ENCODE measurements around the gene CHST3. TPM values are rescaled to one million over a fixed set of nuclear protein-coding genes. Genes with fewer than 3 reads are reported as not detected.

The CHST3 gene
- total and polyA plus RNA-seq, 4 experiments from 2014 or later = not detected

DNA sequence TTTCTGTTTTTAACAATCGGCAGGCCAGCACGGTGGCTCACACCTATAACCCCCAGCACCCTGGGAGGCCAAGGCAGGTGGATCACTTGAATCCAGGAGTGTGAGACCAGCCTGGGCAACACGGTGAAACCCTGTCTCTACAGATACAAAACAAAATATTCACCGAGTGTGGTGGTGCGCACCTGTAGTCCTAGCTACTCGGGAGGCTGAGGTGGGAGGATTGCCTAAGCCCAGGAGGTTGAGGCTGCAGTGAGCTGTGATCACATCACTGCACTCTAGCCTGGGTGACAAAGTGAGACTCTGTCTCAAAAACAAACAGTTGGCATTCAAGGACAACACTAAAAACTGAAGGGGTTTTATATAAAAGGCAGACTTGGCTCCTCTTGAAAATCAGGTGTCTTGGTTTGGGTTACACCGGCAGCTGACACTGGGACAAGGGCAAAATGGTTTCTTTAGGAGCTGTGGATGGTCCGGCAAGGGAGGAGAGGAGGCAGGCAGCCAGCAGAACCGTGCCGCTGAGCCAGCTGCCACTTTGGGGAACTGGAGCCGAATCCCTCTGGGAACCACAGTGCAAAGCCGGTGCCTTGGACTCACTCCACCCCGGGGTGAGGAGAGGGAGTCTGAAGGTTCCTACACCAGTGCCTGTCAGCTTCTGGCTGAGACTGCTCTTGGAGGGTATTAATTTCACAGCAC is 52.6 kb downstream of the CHST3 start:
- POLR2A ChIA-PET (ENCODE audit: partially characterized antibody) = no interaction called here

DNA sequence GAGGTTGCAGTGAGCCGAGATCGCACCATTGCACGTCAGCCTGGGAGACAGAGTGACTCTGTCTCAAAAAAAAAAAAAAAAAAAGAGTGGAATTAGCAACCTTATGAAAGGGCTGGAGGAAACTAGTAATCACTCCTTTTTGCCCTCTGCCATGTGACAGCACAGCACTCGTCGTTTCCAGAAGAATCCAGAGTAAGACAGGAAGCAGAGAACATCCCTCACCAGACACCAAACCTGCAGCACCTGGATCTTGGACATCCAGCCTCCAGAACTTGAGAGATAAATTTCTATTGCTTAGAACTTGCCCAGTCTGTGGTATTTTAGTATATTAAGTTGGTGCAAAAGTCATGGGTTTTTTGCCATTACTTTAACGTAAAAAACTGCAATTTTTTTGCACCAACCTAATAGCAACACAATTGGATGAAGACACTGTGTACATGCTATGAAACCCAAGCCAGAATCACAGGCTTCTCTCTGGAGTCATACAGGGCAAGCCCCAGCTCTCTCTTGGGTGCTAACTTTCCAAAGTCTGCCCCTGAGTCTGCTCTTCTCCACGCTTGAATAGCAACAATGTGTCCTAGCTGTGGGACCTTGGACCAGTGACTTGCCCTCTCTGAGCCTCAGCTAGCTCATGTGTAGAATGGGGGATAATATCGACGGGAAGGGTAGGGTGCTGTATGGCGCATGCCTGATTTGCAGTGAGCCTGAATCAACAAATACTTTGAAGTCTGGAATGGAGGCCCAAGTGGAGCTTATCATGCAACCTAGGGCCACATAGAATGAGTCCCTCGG is 55.1 kb downstream of the CHST3 start:
- POLR2A ChIA-PET (ENCODE audit: partially characterized antibody) = no interaction called here

More for the DNA sequence above, 52.6 kb downstream of the CHST3 start:
- Histone ChIP-seq H3K27ac (ENCODE audit: low read depth, low read length) (no peak overlapping the region), H3K4me1 (ENCODE audit: insufficient read depth, low read length) (no peaks in the 10 kb centered on the region), H3K36me3 (ENCODE audit: insufficient read depth, low read length) (no peaks in the 10 kb centered on the region), H3K27me3 (ENCODE audit: insufficient read depth, low read length) (no peaks in the 10 kb centered on the region), H3K4me3 (ENCODE audit: low read length in 2 of 2) (no peak overlapping the region), H3K9me3 (ENCODE audit: control insufficient read depth in 1 of 2, low read length in 2 of 2) (no peaks in the 10 kb centered on the region)
- DNase-seq = no peak
- Mint-ChIP-seq H3K27me3 (peaks cover 0 to 11% of the 10 kb centered on the region in 2 donors), H3K27ac (no peak overlapping the region), H3K36me3 (no peaks in the 10 kb centered on the region), H3K9me3 (no peaks in the 10 kb centered on the region), H3K4me3 (no peak overlapping the region), H3K4me1 (peaks cover 0 to 5% (median 2%) of the 10 kb centered on the region in 4 donors)
- intact Hi-C loops (cut with micrococcal nuclease) = no loop called here
- CTCF ChIA-PET (ENCODE audit: partially characterized antibody) = no interaction called here

DNA sequence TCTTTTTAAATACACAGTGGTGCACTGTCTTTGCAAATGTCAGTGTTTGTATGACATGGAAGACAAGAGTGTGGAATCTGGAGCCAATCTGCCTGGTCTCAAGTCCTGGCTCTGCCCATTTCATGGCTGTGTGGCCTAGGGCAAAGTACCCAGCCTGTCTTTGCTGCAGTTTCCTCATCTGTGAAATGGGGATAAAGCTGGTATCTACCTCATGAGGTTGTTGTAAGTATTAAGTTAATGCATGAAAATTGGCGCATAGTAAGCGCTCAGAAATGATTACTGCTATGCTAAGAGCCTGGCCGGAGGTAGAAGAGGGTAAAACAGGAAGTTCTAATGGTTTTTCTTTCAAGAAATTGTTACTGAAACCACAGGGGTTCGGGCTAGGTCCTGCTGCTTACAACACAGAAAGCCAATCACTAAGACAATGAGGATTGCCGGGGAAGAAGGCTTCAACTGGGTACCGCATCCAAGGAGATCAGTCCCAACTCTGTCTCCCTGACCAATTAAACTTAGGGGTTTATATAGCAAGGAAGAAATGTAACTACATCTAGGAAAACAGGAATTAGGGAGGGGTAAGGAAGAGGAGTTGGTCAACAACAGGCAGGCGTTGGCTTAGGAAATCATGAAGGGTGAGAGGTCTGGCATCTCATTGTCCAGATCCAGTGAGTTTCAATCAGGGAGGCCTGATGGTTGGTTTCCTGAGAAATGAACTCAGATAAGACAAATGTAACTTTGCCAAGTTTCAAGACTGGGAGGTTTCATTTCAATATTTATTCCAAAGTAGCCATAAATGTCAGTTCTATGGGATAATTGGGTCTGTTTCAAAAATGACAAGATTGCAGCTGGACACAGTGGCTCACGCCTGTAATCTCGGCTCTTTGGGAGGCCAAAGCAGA is 57.0 kb downstream of the CHST3 start:
- H3K27ac Mint-ChIP-seq = no peak overlapping the region
- H3K36me3 Mint-ChIP-seq = no peaks in the 10 kb centered on the region

More for the DNA sequence above, 55.1 kb downstream of the CHST3 start:
- H3K36me3 Mint-ChIP-seq = no peaks in the 10 kb centered on the region
- no peaks in the 10 kb centered on the region for H3K27me3 ChIP-seq (ENCODE audit: insufficient read depth, low read length)
- intact Hi-C loops (cut with micrococcal nuclease) = no loop called here
- no peak overlapping the region for H3K4me3 ChIP-seq (ENCODE audit: low read length in 2 of 2)
- H3K9me3 Mint-ChIP-seq = no peaks in the 10 kb centered on the region
- H3K36me3 ChIP-seq (ENCODE audit: insufficient read depth, low read length) = no peaks in the 10 kb centered on the region
- no peak overlapping the region for H3K4me3 Mint-ChIP-seq
- DNase-seq = no peak
- H3K27ac Mint-ChIP-seq = no peak overlapping the region
- H3K9me3 ChIP-seq (ENCODE audit: control insufficient read depth in 1 of 2, low read length in 2 of 2) = no peaks in the 10 kb centered on the region
- peaks cover 0 to 5% (median 2%) of the 10 kb centered on the region in 4 donors for H3K4me1 Mint-ChIP-seq
- no peak overlapping the region for H3K27ac ChIP-seq (ENCODE audit: low read depth, low read length)
- no peaks in the 10 kb centered on the region for H3K4me1 ChIP-seq (ENCODE audit: insufficient read depth, low read length)
- H3K27me3 Mint-ChIP-seq = peaks cover 1 to 11% of the 10 kb centered on the region in 2 donors
- CTCF ChIA-PET (ENCODE audit: partially characterized antibody) = no interaction called here

DNA sequence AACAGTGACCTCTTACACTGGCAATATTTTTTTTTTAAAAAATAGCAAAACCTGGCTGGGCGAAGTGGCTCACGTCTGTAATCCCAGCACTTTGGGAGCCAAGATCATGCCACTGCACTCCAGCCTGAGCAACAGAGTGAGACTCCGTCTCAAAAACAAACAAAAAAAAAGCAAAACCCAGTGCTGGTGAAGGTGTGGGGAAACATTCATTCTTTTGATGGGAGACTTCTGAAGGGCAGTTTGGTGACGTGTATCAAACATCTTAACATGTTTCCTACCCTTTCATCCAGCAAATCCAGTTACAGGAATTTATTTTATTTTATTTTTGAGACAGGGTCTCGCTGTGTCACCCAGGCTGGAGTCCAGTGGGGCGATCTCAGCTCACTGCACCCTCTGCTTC is 58.0 kb downstream of the CHST3 start:
- no peak for DNase-seq
- Mint-ChIP-seq H3K36me3 (no peaks in the 10 kb centered on the region), H3K27me3 (peaks cover 4 to 11% of the 10 kb centered on the region in 2 donors), H3K4me3 (no peak overlapping the region), H3K4me1 (peaks cover 0 to 5% (median 2%) of the 10 kb centered on the region in 4 donors), H3K27ac (no peak overlapping the region), H3K9me3 (no peaks in the 10 kb centered on the region)
- ChIA-PET POLR2A (ENCODE audit: partially characterized antibody) (interaction anchor here (0.6 kb wide), 1 partner anchor 9 kb away, joined by 3 read pairs; no protein-coding TSS in a partner anchor), CTCF (ENCODE audit: partially characterized antibody) (no interaction called here)
- Histone ChIP-seq H3K36me3 (ENCODE audit: insufficient read depth, low read length) (no peaks in the 10 kb centered on the region), H3K27me3 (ENCODE audit: insufficient read depth, low read length) (no peaks in the 10 kb centered on the region), H3K4me3 (ENCODE audit: low read length in 2 of 2) (no peak overlapping the region), H3K27ac (ENCODE audit: low read depth, low read length) (no peak overlapping the region), H3K9me3 (ENCODE audit: control insufficient read depth in 1 of 2, low read length in 2 of 2) (no peaks in the 10 kb centered on the region), H3K4me1 (ENCODE audit: insufficient read depth, low read length) (no peaks in the 10 kb centered on the region)
- intact Hi-C loops (cut with micrococcal nuclease) = no loop called here

More for the DNA sequence above, 57.0 kb downstream of the CHST3 start:
- CTCF ChIA-PET (ENCODE audit: partially characterized antibody) = interaction anchor here (0.6 kb wide), 1 partner anchor 123 kb away, joined by 3 read pairs; no protein-coding TSS in a partner anchor
- H3K27me3 ChIP-seq (ENCODE audit: insufficient read depth, low read length) = no peaks in the 10 kb centered on the region
- DNase-seq = no peak
- POLR2A ChIA-PET (ENCODE audit: partially characterized antibody) = no interaction called here
- peaks cover 4 to 11% of the 10 kb centered on the region in 2 donors for H3K27me3 Mint-ChIP-seq
- H3K4me1 Mint-ChIP-seq = peaks cover 0 to 5% (median 2%) of the 10 kb centered on the region in 4 donors
- intact Hi-C loops (cut with micrococcal nuclease) = no loop called here
- no peaks in the 10 kb centered on the region for H3K9me3 ChIP-seq (ENCODE audit: control insufficient read depth in 1 of 2, low read length in 2 of 2)
- H3K4me3 ChIP-seq (ENCODE audit: low read length in 2 of 2) = no peak overlapping the region
- H3K4me3 Mint-ChIP-seq = no peak overlapping the region
- no peaks in the 10 kb centered on the region for H3K36me3 ChIP-seq (ENCODE audit: insufficient read depth, low read length)
- H3K27ac ChIP-seq (ENCODE audit: low read depth, low read length) = no peak overlapping the region
- H3K9me3 Mint-ChIP-seq = no peaks in the 10 kb centered on the region
- H3K4me1 ChIP-seq (ENCODE audit: insufficient read depth, low read length) = no peaks in the 10 kb centered on the region

DNA sequence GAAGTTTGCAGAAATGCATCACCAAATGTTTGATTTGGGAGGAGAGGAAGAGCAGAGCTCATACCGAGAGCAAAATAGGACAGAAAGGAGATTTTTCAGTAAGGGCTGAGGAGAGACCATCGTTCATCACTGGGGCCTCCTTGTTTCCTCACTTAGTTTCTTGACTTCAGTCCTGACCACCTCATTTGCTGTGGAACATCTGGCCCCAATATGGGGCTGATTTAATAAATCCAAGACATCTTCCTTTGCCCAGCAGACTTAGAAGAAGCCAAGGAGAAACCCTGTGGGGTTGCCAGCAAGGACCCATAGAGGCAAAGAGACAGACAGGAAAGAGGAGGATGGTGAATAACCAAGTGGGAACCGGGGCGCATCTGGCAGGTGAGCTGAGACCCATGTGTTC is 60.4 kb downstream of the CHST3 start:
- H3K27me3 ChIP-seq (ENCODE audit: insufficient read depth, low read length) = no peaks in the 10 kb centered on the region
- no peaks in the 10 kb centered on the region for H3K4me1 ChIP-seq (ENCODE audit: insufficient read depth, low read length)
- peaks cover 0 to 5% (median 2%) of the 10 kb centered on the region in 4 donors for H3K4me1 Mint-ChIP-seq
- H3K9me3 ChIP-seq (ENCODE audit: control insufficient read depth in 1 of 2, low read length in 2 of 2) = no peaks in the 10 kb centered on the region
- no peak for DNase-seq
- no peak overlapping the region for H3K4me3 Mint-ChIP-seq
- H3K27me3 Mint-ChIP-seq = peaks cover 6 to 11% of the 10 kb centered on the region in 2 donors
- intact Hi-C loops (cut with micrococcal nuclease) = no loop called here
- no peaks in the 10 kb centered on the region for H3K36me3 ChIP-seq (ENCODE audit: insufficient read depth, low read length)
- ChIA-PET CTCF (ENCODE audit: partially characterized antibody) (no interaction called here), POLR2A (ENCODE audit: partially characterized antibody) (no interaction called here)
- H3K4me3 ChIP-seq (ENCODE audit: low read length in 2 of 2) = no peak overlapping the region
- H3K9me3 Mint-ChIP-seq = no peaks in the 10 kb centered on the region
- no peaks in the 10 kb centered on the region for H3K36me3 Mint-ChIP-seq
- no peak overlapping the region for H3K27ac Mint-ChIP-seq
- no peak overlapping the region for H3K27ac ChIP-seq (ENCODE audit: low read depth, low read length)

DNA sequence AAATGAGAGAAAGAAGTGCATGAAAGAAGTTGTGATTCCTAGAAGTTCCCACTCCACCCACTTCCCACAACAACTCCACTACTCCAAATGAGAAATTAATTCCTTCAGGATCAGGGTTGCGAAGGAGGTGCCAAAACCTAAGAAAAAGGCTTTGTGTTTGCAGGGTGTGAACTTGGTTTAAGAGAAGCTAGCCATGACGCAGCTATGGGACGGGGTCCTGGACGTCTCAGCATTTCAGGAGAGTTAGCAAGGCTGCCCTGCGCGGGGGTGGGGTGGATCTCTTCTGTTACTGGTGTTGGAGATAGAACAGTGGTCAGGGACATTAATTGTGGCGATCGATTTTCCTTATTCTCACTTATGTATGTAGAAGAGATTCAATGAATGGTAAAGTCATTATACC is 61.2 kb downstream of the CHST3 start:
- H3K4me1 ChIP-seq (ENCODE audit: insufficient read depth, low read length) = no peaks in the 10 kb centered on the region
- ChIA-PET POLR2A (ENCODE audit: partially characterized antibody) (no interaction called here), CTCF (ENCODE audit: partially characterized antibody) (no interaction called here)
- intact Hi-C loops (cut with micrococcal nuclease) = no loop called here
- peaks cover 6 to 12% of the 10 kb centered on the region in 2 donors for H3K27me3 Mint-ChIP-seq
- H3K4me3 ChIP-seq (ENCODE audit: low read length in 2 of 2) = no peak overlapping the region
- no peak for DNase-seq
- H3K27me3 ChIP-seq (ENCODE audit: insufficient read depth, low read length) = no peaks in the 10 kb centered on the region
- H3K36me3 ChIP-seq (ENCODE audit: insufficient read depth, low read length) = no peaks in the 10 kb centered on the region
- H3K4me1 Mint-ChIP-seq = peaks cover 0 to 5% (median 3%) of the 10 kb centered on the region in 4 donors
- H3K9me3 ChIP-seq (ENCODE audit: control insufficient read depth in 1 of 2, low read length in 2 of 2) = no peaks in the 10 kb centered on the region
- no peaks in the 10 kb centered on the region for H3K36me3 Mint-ChIP-seq
- H3K27ac Mint-ChIP-seq = no peak overlapping the region
- H3K4me3 Mint-ChIP-seq = no peak overlapping the region
- H3K27ac ChIP-seq (ENCODE audit: low read depth, low read length) = no peak overlapping the region
- no peaks in the 10 kb centered on the region for H3K9me3 Mint-ChIP-seq

DNA sequence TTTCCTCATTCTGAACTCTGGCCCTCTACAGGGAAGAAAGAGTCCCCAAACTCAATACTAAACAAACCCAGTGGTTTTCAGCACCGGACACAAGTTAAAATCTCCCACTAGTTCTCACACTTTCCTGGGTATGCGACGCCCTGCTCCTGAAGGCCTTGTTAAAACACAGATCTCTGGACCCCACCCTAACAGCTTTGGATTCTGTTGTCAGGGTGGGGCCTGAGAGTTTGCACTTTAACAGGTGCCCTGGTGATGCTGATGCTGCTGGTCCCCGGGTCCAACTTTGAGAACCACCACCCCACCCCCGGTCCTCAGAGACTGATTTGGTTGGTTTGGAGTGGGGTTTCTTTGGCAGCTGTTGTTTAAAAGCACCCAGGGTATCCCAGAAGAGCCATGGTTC is 61.6 kb downstream of the CHST3 start:
- H3K9me3 Mint-ChIP-seq = no peaks in the 10 kb centered on the region
- intact Hi-C loops (cut with micrococcal nuclease) = no loop called here
- POLR2A ChIA-PET (ENCODE audit: partially characterized antibody) = no interaction called here
- DNase-seq = no peak
- no peak overlapping the region for H3K27ac Mint-ChIP-seq
- Histone ChIP-seq H3K27ac (ENCODE audit: low read depth, low read length) (no peak overlapping the region), H3K4me1 (ENCODE audit: insufficient read depth, low read length) (no peaks in the 10 kb centered on the region), H3K36me3 (ENCODE audit: insufficient read depth, low read length) (no peaks in the 10 kb centered on the region), H3K9me3 (ENCODE audit: control insufficient read depth in 1 of 2, low read length in 2 of 2) (no peaks in the 10 kb centered on the region), H3K27me3 (ENCODE audit: insufficient read depth, low read length) (no peaks in the 10 kb centered on the region), H3K4me3 (ENCODE audit: low read length in 2 of 2) (no peak overlapping the region)
- CTCF ChIA-PET (ENCODE audit: partially characterized antibody) = no interaction called here
- peaks cover 0 to 5% (median 4%) of the 10 kb centered on the region in 4 donors for H3K4me1 Mint-ChIP-seq
- H3K4me3 Mint-ChIP-seq = no peak overlapping the region
- H3K36me3 Mint-ChIP-seq = no peaks in the 10 kb centered on the region
- peaks cover 6 to 12% of the 10 kb centered on the region in 2 donors for H3K27me3 Mint-ChIP-seq

All from CD4-positive, alpha-beta memory T cell (primary cell).